ENCODE measurements around the gene RAB7A.
"Not testable (repeated sequence)": the region's sequence is repeated elsewhere in the genome, so short reads cannot be mapped to it uniquely, and the experiment has no call there.

DNA sequence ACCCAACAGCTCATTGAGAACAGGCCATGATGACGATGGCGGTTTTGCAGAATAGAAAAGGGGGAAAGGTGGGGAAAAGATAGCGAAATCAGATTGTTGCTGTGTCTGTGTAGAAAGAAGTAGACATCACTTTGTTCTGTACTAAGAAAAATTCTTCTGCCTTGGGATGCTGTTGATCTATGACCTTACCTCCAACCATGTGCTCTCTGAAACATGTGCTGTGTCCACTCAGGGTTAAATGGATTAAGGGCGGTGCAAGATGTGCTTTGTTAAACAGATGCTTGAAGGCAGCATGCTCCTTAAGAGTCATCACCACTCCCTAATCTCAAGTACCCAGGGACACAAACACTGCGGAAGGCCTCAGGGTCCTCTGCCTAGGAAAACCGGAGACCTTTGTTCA is 47.6 kb downstream of the RAB7A start:
- TF ChIP-seq, protein P1, sequence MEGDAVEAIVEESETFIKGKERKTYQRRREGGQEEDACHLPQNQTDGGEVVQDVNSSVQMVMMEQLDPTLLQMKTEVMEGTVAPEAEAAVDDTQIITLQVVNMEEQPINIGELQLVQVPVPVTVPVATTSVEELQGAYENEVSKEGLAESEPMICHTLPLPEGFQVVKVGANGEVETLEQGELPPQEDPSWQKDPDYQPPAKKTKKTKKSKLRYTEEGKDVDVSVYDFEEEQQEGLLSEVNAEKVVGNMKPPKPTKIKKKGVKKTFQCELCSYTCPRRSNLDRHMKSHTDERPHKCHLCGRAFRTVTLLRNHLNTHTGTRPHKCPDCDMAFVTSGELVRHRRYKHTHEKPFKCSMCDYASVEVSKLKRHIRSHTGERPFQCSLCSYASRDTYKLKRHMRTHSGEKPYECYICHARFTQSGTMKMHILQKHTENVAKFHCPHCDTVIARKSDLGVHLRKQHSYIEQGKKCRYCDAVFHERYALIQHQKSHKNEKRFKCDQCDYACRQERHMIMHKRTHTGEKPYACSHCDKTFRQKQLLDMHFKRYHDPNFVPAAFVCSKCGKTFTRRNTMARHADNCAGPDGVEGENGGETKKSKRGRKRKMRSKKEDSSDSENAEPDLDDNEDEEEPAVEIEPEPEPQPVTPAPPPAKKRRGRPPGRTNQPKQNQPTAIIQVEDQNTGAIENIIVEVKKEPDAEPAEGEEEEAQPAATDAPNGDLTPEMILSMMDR (IDR thresholded peaks at IDR 0.05) = not testable (repeated sequence)
- TF ChIP-seq POLR2A (IDR thresholded peaks at IDR 0.05; ENCODE audit: low read length); RAD21 (conservative IDR thresholded peaks at IDR 0.05 in 1 of 2, IDR thresholded peaks at IDR 0.05 in 1 of 2); MAFK (IDR thresholded peaks at IDR 0.05; ENCODE audit: partially characterized antibody); HEYL (CRISPR knock-in tag; IDR thresholded peaks at IDR 0.05); EP300 (IDR thresholded peaks at IDR 0.05); CEBPB (IDR thresholded peaks at IDR 0.05); PHF8 (IDR thresholded peaks at IDR 0.05; ENCODE audit: borderline replicate concordance, low read depth): not testable (repeated sequence)
- TF ChIP-seq, protein P2, sequence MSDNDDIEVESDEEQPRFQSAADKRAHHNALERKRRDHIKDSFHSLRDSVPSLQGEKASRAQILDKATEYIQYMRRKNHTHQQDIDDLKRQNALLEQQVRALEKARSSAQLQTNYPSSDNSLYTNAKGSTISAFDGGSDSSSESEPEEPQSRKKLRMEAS (IDR thresholded peaks at IDR 0.05) = not testable (repeated sequence)
- TF ChIP-seq, protein P3, sequence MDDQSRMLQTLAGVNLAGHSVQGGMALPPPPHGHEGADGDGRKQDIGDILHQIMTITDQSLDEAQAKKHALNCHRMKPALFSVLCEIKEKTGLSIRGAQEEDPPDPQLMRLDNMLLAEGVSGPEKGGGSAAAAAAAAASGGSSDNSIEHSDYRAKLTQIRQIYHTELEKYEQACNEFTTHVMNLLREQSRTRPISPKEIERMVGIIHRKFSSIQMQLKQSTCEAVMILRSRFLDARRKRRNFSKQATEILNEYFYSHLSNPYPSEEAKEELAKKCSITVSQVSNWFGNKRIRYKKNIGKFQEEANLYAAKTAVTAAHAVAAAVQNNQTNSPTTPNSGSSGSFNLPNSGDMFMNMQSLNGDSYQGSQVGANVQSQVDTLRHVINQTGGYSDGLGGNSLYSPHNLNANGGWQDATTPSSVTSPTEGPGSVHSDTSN (IDR thresholded peaks at IDR 0.05) = not testable (repeated sequence)
- TF ChIP-seq, protein P4, sequence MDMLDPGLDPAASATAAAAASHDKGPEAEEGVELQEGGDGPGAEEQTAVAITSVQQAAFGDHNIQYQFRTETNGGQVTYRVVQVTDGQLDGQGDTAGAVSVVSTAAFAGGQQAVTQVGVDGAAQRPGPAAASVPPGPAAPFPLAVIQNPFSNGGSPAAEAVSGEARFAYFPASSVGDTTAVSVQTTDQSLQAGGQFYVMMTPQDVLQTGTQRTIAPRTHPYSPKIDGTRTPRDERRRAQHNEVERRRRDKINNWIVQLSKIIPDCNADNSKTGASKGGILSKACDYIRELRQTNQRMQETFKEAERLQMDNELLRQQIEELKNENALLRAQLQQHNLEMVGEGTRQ (IDR thresholded peaks at IDR 0.05) = not testable (repeated sequence)
